Activated CD8-positive, alpha-beta memory T cell treated with anti-CD3 and anti-CD28 coated beads, Interleukin-2, amount 50 U/mL, for 1 hour (primary cell): Measurements from ENCODE around the gene TNFAIP8L1.

Experiments used
- DNase-seq: peaks from one replicate; pipeline ENCODE4 v3.0.0-alpha.2; 2020; ENCODE audit errors: extremely low read depth

The TNFAIP8L1 gene

GRCh38 chr19:4702764-4703163 lies 63.4 kb downstream of the TNFAIP8L1 start:
- no peak for DNase-seq

GRCh38 chr19:4703671-4704316 lies 64.5 kb downstream of the TNFAIP8L1 start:
- no peak for DNase-seq

- no peak for DNase-seq
Measured at GRCh38 chr19:4704317-4704673, 65.0 kb downstream of the TNFAIP8L1 start.
